ENCODE results near the gene RHOT2.

- TF ChIP-seq POLR2AphosphoS5 (IDR thresholded peaks at IDR 0.05) (no peak), CTCF (IDR thresholded peaks at IDR 0.05) (no peak), EP300 (IDR thresholded peaks at IDR 0.05) (no peak)
Observed at GRCh38 chr16:666572-666971, 1.4 kb upstream of the RHOT2 start.
